RPMI7951 (cell line): ENCODE measurements around the gene HSD17B1. TPM values are rescaled to one million over a fixed set of nuclear protein-coding genes. Genes with fewer than 3 reads are reported as not detected.
A peak's percentile ranks its signal among the peaks of the same experiment; 100 is the strongest.

Experiments used
- DNase-seq: peaks from one replicate; pipeline ENCODE4 v3.0.0-alpha.2; 2012; ENCODE audit warnings: low read depth
- total RNA-seq: library from RNA; depleted of rRNA; stranded (reverse); fragments of >200 nt; shearing (Covaris generic); gene quantifications from 2 replicates; pipeline ENCODE4 v1.2.3, GENCODE V29; 2014

HSD17B1 gene
- total RNA-seq, 1 experiment from 2014 or later = 1.4 TPM

- DNase-seq = peak; percentile 86
These were observed 14.3 kb downstream of the HSD17B1 start, which contains the start of gene MLX for GRCh38 chr17:42566883-42567573. MLX (plus strand) TSS chr17:42567100; CDS start chr17:42567125, 25 bp downstream.

GRCh38 chr17:42568341-42569111, 15.8 kb downstream of the HSD17B1 start:
- DNase-seq = no peak

- DNase-seq = no peak
These were observed 18.9 kb downstream of the HSD17B1 start for GRCh38 chr17:42571435-42572225.

GRCh38 chr17:42573095-42573494, 20.4 kb downstream of the HSD17B1 start:
- DNase-seq = no peak

GRCh38 chr17:42574463-42574862, 21.7 kb downstream of the HSD17B1 start:
- DNase-seq = no peak

GRCh38 chr17:42577140-42577531, 24.4 kb downstream of the HSD17B1 start:
- DNase-seq = peak; percentile 24

GRCh38 chr17:42577532-42578281, 25.0 kb downstream of the HSD17B1 start, which contains the start of gene PSMC3IP:
PSMC3IP (minus strand) TSS chr17:42577729; CDS start chr17:42577686, 43 bp downstream.
- peak; percentile 92 for DNase-seq

GRCh38 chr17:42578282-42578869, 25.7 kb downstream of the HSD17B1 start:
- peak; percentile 65 for DNase-seq

GRCh38 chr17:42579794-42580551, 27.2 kb downstream of the HSD17B1 start:
- DNase-seq = no peak

- no peak for DNase-seq
These were observed 29.1 kb downstream of the HSD17B1 start for GRCh38 chr17:42581744-42582270.

GRCh38 chr17:42584880-42585279, 32.2 kb downstream of the HSD17B1 start:
- DNase-seq = no peak

- DNase-seq = no peak
These were observed 32.6 kb downstream of the HSD17B1 start for GRCh38 chr17:42585353-42585752.

GRCh38 chr17:42586514-42587230, 33.9 kb downstream of the HSD17B1 start:
- no peak for DNase-seq

GRCh38 chr17:42590886-42591285, 38.2 kb downstream of the HSD17B1 start:
- DNase-seq = no peak

GRCh38 chr17:42591411-42591810, 38.7 kb downstream of the HSD17B1 start:
- no peak for DNase-seq

- DNase-seq = no peak
These were observed 43.7 kb downstream of the HSD17B1 start for GRCh38 chr17:42596386-42596785.

- DNase-seq = no peak
These were observed 46.2 kb downstream of the HSD17B1 start for GRCh38 chr17:42598905-42599304.

- DNase-seq = no peak
These were observed 50.6 kb downstream of the HSD17B1 start for GRCh38 chr17:42603318-42603717.
